NCI-H510A treated with DMSO at 0.1 percent for 48 hours (cell line): ENCODE data around the gene RAD51AP2.
A peak's percentile ranks its signal among the peaks of the same experiment; 100 is the strongest.
"Not testable (repeated sequence)": the region's sequence is repeated elsewhere in the genome, so short reads cannot be mapped to it uniquely, and the experiment has no call there.

Experiments
- DNase-seq: peaks from one replicate; lab custom pipeline; 2025; lab: John Stamatoyannopoulos, UW

Gene RAD51AP2

DNA sequence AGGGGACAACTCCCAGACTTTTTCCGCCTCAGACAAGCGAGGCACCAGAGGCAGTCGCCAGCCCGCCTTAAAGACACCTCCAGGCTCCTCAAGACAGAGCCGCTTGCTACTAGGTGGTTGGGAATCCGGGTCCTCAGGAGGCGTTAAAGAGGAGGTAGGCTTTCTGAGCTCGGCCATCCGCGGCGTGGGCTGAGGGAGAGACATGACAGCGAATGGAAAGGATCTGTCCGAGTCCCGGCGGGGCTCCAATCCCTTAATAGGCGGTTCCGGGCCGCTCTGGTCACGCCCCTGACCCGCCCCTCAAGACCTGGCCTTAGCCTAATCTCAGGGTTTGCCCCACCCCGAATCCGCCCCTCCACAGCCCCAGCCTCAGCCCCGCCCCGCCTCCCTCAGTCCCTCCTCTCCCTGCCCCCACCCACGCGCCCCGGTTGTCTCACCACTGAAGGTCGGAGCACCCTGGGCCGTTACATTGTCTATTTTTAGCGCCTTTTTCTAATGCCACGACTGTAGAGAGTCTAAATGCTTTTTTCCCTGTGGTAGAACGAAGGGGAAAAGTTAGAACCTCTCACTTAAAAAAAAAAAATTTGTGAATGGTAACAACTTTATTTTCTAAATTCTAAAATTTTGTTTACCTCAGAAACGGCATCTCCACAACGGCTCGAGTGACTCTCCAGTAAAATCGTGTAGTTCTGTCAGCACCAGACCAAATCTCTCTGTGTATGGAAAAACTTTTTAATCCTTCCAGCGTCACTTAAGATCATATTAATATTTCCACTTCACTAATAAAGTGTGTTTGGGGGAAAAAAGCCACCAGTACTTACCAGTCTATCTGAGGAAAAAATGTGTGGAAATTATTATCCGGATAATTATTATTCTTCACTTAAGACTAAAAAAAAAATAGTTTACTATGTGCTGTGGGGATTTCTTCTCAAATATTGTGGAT lies at the start of gene RAD51AP2:
Gene RAD51AP2 (minus strand): TSS at position 229 of the 943 bp plus-strand sequence. CDS start 25 bp downstream, at position 204.
- DNase-seq = peak; percentile 61

DNA sequence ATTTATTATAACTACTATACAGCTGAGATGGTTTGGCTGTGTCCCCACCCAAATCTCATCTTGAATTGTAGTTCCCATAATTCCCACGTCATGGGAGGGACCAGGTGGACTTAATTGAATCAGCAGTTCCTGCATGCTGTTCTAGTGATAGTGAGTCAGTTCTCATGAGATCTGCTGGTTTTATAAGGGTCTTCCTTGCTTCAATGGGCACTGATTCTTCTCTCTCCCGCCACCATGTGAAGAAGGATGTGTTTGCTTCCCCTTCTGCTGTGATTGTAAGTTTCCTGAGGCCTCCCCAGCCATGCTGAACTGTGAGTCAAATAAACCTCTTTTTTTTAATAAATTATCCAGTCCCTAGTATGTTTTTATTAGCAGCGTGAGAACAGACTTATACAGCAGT lies 47.5 kb upstream of the RAD51AP2 start:
- DNase-seq = not testable (repeated sequence)

DNA sequence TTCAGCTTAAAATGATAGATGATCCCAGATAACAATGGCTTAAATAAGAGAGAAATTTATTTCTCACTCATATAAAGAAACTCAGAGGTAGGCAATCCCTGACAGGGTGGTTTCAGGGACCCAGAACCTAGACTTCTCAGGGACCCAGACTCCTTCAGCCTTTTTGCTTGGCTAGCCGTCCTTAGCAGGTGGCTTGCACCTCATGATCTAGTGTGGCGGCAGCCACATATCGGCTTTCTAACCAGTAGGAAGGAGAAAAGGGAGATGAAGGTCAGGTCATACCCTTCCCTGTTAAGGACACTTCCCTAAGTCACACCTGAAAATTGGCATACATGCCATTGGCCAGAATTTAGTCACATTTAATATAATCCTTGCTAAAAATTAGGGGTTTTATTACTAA lies 40.6 kb upstream of the RAD51AP2 start:
- DNase-seq = no peak

DNA sequence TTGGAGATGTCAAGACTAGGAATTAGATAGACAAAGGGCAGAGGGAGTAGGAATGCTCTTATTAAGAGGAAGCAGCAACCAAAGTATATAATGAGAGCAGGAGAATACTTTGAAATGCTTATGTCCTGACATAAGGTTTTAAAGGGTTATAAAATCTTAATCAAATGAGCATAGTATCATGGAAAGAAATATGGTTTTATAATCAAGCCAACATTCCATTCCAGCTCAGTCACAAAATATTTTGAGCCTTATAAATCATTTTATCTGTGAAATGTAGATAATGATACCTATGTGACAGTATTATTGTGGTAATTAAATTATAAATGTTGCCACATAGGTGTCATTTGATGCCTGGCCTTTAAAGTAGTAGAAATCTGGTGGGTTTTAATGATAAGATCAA lies 39.8 kb upstream of the RAD51AP2 start:
- DNase-seq = no peak

DNA sequence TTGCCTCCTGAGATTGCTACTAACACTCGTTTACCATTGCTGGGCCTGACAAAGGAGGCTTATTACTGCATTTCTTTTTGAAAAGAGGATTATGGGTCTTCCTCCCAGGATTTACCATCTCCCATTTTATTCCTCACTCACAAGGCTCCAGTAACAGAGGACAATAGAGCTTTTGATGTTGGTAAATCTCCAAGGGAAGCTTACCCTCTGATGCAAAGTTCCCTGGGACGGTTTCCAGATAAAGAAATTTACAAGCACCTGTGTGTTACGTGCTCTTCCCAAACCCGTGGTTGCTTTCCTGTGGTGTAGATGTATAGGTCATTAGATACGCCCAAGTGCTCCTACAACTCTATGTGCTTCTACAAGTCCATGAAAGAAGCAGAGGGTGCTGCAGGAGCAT lies 39.4 kb upstream of the RAD51AP2 start:
- DNase-seq = no peak

DNA sequence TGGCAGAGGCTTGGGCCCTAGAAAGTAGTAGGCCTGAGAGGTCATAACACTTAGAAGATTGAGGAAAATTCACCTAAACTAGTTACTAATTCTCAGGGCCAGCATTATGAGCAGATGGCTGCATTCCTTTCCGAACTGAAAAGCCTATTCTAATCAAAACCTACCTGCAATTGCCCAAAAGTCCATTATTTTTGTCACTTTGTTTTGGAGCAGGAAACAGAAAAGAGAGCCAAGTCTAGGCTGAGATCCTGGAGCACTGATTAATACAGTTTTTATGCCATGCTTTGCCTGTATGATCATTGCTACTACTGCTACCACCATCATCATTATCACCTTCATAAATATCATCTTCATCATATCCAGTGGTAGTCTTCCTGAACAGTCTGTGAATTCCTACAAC lies 36.9 kb upstream of the RAD51AP2 start:
- no peak for DNase-seq

DNA sequence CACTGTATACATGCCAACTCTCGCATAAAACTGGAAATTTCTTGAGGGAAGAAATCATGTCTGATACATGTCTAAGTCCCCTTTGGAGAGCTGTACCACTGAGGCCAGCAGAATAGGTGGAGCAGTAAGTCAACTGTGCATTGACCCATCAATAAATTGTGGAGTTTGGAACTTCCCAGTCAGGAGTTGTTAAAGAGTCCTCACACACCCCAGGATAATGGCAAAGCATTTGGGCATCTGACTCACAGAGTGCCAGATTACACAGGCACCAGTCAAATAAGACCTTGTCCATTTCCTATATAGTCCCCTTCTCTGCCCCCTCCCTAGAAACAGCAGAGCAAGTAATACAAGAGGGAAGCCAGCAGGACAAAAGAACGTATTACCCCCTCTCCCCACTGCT lies 32.7 kb upstream of the RAD51AP2 start:
- DNase-seq = no peak

DNA sequence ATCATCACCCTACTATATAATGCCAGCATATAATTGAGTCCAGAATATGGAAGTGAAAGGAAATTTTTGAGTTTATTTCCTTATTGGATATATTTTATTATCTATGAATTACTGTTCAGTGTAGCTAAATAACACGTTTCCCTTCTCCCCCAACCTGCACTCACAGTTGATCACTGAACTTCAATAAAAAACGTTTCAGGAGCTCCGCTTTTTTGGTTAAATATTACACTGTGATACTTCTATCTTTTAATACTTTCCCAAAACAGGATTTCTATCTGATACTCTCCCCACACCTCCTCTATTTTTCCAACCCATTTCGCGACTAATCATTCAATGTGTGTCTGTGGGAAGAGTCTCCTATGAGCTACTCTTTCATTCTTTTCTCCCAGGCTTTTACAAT lies 29.5 kb upstream of the RAD51AP2 start:
- no peak for DNase-seq

DNA sequence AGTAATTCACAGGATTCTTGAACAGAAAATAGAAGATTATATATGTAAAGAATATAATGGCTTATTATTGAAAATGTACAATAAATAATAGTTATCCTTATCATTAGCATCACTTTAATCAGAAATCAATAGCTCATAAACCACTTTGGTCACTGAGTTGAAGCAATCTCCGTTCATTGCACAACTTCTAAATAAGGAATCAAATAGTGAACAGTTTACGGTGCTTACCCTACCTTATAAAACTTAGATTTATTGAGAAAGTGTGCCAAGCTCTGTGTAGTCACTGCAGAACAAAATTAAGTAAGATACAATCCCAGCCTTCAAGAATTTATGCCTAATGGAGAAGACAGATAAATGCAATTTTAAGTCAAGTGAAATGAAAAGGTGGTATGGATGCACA lies 29.0 kb upstream of the RAD51AP2 start:
- DNase-seq = no peak

DNA sequence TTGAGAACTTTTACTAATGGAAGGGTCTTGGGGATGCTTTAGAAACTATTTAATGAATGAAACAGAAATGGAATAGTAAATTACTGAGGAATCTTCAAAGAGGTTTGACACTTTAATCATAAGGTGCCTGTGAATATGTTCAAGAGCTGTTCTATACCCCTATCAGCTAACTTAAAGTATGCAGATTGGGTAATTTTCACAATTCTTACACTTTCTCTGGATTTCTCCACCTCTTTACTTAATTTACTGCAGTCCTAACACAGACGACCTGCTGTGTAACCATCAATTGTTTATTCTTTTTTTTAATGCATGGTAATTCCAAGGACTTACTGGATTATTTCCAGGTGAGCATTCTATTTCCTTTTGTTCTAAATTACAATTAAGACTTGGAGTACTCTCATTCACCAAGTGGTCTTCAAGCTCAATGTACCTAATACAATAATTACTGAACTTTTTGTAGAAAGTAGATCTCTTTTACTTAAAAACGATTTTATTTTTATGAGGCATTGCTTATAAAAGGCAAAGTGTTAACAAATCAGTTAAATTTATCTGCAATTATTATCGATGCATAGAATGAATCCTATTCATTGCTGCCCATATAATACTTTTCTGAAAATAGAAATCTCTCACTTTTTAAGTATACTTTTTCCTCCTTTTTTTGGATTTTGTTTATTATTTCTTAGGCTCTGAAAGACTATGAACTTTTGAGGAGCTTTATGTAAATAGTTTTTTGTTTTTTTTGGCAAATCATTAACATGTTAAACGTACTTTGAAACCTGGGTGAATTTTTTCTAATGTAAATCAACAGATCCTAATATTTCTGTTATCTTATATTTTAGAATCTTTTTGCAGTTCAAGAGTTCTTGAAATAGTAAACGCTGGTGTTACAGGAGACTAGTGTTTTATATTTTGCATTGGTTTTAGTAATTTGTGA lies 27.7 kb upstream of the RAD51AP2 start:
- no peak for DNase-seq

DNA sequence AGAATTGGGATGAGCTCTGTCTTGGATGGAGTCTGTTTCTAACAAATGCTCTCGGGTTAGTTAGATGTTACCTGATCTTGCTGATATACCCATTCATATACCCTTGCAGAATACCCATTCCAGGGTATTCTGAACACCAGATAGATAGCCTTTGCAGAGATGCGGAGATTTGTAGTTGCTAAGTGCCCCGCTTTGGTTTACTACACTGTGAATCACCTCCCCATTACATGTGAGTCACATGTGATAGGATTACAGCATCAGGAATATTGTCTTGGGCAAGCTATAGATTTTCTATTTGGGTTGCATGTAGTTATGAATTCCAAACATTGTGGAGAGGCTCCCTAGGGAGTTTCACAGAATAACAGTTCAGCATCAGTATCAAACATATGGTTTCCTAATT lies 26.0 kb upstream of the RAD51AP2 start:
- no peak for DNase-seq

DNA sequence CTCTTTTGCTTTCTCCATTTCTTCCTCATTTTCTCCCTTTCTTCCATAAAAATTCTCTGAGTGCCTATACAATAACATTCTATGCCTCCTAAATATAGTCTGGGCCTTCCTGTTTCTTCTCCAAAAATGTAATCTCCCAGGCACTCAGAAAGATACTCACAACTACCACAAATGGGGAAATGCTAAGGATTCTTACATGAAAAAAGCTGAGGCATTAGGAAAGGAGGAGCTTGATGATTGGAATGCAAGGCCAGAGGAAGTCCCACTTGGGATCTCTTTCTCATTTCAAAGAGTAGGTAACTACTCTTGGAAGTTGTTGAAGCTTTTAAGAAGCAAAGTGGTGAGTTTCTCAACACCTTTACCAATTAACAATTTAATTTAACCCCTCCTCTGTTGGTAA lies 25.6 kb upstream of the RAD51AP2 start:
- DNase-seq = no peak

DNA sequence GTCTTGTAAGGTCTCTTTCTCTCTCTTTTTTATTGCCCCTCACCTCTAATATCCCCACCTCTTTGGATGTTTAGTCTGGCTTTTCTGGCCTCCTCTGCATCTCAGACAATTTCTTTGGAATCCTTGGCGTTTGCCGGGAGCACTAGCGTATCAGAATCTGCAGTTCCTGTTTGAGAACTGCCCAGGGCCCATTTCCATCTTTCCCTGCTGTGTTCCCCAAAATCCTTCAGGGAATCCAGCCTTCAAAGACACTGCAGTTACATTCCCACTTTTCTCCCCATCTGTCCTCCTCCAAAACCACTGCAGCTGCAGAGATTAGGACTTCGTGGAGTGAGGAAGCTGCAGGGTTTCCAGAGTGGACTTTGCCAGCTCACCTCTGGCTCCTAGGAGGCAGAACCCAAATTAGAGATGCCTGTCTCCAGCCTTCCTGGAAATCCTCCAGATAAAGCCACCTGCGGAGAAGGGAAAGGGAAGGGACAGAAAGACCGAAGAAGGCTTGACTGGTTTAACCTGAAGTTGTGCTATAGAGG lies 25.0 kb upstream of the RAD51AP2 start:
- no peak for DNase-seq

DNA sequence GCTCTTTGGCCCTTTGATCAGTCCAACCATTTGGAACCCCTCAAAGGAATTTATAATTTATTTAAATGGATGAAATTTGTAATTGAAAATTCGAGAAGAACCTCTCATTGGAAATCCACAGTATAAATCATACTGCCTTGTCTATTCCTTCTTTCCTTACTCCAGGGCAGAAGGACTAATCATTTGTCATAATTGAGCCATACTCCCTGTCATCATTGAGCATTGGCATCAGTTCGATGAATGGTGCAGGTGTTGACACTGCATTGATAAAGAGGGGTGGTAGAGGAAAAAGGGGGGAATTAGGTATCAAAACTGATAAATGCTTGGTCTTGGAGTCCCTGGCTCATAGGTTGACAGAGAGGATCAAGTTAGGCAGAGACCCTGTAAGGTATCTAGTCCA lies 24.2 kb upstream of the RAD51AP2 start:
- no peak for DNase-seq

DNA sequence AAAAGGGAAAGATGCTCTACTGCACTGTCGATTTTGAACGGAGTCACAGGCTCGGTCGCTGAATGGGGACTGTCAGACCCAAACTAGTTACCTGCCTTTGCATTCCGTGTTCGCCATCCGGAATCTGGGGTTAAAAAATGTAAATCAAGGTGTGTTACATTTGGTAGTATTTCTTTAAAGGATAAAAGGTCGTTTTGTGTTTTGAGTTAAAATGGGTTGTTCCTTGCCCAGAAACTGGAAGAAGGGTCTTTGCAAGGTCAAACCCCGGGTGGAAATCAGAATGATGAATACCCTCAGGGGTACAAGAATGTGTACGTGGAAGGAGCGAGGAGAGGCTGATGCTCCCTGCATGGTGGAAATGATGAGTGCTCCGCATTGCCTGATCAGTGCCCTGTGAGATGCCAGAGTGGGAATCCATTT lies 23.3 kb upstream of the RAD51AP2 start:
- no peak for DNase-seq

DNA sequence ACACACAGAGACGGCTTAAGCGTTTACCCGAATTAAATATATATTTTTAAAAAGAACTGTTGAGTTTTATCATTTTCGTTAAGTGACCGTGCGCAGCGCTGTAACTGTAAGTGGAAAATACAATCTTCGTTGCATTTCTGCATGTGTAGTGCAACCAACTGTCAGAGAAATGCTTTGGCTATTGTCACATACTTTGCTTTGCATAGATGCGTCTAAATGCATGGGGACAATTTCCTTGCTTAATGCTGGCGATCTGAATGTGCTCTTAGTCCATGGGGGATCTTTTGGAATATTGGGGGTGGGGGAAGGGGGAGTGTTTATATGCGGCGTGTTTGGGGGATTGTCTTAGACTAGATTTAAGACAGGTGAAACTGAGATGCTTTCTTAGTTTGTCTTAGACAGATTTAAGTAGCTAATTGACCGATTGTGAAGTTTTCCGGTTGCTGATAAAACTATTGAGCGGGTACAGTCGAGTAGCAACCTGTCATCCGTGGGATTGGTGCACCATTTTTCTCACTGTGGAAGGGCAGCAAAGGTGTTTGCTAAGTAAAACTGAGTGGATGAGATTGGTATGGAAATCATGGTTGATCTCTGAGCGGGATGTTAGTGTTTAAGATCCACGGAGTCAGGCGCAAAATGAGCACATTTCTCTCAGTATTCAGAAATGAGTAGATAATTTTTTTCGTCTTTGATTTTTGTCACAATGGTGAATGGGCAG lies 22.7 kb upstream of the RAD51AP2 start:
- no peak for DNase-seq

DNA sequence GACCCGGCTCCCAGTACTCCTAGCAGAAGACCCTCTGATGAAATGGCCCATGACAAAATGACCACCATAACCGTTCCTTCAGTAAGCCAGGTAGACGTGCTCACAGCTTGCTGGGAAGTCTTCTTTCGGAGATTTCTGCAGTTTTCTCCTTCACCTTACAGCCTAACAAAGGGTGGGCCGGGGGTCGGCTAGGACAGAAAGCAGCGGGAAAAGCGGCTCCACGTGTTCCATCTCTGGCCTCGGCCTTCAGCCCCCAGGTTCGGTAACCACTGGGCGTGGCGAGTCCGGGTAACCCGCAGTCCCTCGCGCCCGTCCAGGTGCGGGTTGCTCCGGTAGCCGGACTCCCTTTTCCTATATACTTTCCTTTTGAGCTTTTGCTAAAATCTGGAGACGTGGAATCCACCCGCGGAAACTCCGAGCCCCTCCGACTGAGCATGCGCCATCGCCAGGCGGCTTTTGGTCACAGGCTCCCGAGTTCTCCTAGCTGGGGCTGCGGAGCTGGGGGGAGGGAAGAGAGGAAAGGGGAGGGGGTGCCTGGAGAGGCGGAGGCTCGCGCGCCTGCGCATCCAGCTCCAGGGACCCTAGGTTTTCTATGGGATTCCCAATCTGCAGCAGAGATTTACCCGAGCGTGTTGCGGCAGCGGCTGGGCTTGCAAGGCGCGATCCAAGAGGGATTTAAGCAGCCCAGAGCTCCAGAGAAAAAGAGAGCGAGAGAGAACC lies 22.0 kb upstream of the RAD51AP2 start, which contains the start of gene VSNL1:
Gene VSNL1 (plus strand): TSS at position 604 of the 720 bp plus-strand sequence. CDS start 51,379 bp downstream, outside the sequence.
- DNase-seq = peak; percentile 84

DNA sequence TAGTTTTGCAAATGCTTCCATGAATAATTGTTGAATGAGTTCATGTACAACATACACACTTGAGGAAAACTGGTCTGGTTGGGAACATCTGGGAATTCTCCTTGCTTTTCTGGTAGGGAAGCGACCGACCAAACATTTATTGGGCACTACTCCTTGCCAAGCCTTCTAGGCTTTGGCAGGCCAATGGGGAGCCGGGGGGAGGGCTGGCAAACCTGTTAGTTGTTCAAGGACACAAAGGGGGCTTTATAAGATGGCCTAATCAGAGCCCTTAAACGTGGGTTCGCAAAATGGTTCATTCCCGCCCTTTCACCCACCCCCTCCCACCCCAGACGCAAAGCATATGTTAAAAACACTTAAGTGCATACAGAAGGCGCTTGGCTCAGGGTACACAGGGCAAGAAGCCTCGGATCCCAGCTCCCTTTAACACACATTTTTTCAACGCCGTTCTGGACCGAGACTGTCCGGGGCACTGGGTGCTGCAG lies 21.4 kb upstream of the RAD51AP2 start:
- DNase-seq = peak; percentile 35

DNA sequence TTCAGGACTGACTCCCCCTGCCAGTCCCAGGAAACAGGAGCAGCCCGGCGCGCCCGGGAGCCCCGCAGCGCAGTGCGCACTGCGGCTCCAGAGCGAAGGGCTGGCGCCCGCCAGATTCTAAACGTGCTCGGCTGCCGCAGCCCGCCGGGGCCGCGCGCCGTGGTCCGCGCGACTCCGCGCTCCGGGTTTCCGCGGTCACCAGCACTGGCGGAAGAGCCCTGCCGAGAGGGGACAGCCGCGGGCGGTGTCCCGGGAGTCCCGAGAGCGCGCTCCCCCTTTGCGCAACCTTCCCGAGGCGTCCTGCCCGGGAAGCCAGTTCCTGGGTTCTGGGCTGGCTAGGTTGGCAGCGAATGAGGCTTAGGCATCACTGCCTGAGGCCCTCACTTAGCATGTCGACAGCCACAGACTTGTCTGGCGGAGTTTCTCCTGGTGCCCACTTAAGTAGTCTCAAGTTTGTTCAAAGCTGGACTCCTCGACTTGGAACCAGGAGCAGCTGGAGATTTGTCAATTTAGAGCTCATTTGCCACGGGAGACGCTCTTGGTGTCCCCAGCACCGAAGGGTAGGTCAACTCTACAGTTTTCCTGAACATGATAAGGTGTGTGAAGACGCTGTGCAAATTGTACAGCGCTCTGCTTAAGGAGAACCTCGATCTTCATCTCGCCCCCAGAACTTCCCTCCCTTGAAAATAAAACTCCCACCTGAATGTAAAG lies 20.8 kb upstream of the RAD51AP2 start:
- DNase-seq = peak; percentile 66
